GM12801 (cell line): ENCODE results near the gene NEXN.

Experiments used
- CTCF ChIP-seq: IDR thresholded peaks from one replicate; pipeline ENCODE4 v1.5.1; 2011; ENCODE audit warnings: control low read depth; ENCODE audit not compliant: insufficient read length; ENCODE audit errors: extremely low read depth

NEXN gene

GRCh38 chr1:77882411-77882810 lies 6.0 kb upstream of the NEXN start:
- TF ChIP-seq CTCF = no peak

GRCh38 chr1:77888781-77889642 lies 588 bp downstream of the NEXN start:
- TF ChIP-seq CTCF = no peak

GRCh38 chr1:77889671-77890070 lies 1.2 kb downstream of the NEXN start:
- TF ChIP-seq CTCF = no peak

DNA sequence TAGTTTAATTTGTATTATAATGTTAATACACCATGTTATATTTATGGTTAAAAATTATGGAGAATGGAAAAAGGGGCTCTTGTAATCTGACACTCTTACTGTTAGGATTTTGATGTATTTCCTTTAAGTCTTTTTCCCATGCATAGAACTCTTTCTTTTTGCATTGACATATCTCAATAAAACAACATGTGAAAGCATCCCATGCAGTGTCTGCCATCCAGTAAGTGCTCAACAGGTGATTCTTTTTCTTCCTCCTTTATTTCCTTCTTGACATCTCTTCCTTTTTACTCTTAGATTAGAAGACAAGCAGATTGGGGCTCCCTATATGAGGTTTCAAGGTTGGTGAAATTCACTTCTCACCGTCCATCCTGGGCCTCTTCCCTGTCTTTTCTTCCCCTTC lies 2.8 kb downstream of the NEXN start:
- no peak for TF ChIP-seq CTCF

GRCh38 chr1:77899647-77900320 lies 11.4 kb downstream of the NEXN start:
- TF ChIP-seq CTCF = no peak

DNA sequence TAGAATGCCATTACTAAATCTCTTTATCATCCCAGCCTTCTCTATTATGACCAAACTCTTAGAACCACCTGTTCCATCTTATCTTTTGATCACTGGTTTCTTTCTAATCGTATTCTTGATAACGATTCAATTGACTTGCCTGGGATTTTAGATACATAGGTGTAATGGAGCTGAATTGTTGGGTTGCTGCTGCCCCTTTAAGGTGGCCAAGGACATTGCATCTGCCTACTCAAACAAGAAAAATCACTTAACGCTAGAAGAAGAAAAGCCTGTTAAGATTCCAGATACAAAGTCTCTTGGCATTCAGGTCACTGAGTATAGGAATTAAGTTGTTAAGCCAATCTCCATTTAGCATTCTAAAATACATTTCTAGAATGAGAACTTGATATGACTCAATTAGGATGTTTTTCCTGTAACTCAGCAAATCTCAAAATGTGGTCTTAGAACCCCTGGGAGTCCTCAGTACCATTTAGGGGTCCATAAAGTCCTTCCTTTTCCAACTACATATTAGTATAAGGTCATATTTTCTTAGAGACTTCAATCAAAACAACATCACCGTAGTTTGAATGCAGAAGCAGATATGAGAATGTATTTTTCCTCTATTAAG lies 12.4 kb downstream of the NEXN start:
- TF ChIP-seq CTCF = no peak

DNA sequence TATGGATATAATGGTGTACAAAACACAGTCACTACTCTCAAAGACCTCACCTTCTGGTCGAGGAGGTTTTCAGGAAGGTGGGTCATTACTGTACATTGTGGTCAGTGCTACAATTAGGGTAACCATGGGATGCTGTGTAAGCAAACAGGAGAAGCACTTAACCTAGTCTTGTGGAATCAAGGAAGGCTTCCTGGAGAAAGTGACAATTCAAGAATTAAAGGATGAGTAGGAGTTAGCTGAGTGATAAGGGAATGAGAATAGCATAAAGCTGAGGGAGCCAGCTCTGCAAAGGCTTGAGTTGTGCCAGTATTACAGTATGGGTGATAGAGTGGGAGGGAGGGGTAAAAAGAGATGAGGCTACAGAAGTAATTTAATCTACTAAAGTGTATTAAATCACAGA lies 17.2 kb downstream of the NEXN start:
- TF ChIP-seq CTCF = no peak
